IPS DF 6.9 (cell line): ENCODE data around the gene ENGASE.

ENCODE experiments used
- DNase-seq: peaks from one replicate; pipeline ENCODE4 v3.0.0-alpha.2; 2013; ENCODE audit warnings: low read depth, low spot score
- H3K27ac ChIP-seq: one replicate; pipeline ENCODE4 v1.5.1; 2013; ENCODE audit warnings: low read length, control low read depth
- H3K27me3 ChIP-seq: 2 replicates; pipeline ENCODE4 v1.6.1; 2013; ENCODE audit warnings: mild to moderate bottlenecking, low read length; ENCODE audit not compliant: control insufficient read depth, insufficient read depth
- H3K36me3 ChIP-seq: 2 replicates; pipeline ENCODE4 v1.6.1; 2013; ENCODE audit warnings: low read length; ENCODE audit not compliant: control insufficient read depth, insufficient read depth
- H3K4me1 ChIP-seq: 2 replicates; pipeline ENCODE4 v1.6.1; 2013; ENCODE audit warnings: low read length; ENCODE audit not compliant: control insufficient read depth, insufficient read depth
- H3K4me3 ChIP-seq: 2 replicates; pipeline ENCODE4 v1.5.1; 2013; ENCODE audit warnings: mild to moderate bottlenecking, low read length
- H3K9me3 ChIP-seq: 2 replicates; pipeline ENCODE4 v1.6.1; 2013; ENCODE audit warnings: low read length, inconsistent platforms; ENCODE audit not compliant: control insufficient read depth, insufficient read depth
- WGBS: extraction: QIAGEN DNeasy Blood & Tissue Kit; methylation state at CpG from one replicate; pipeline ENCODE4 v1.1.7; 2013; ENCODE audit warnings: mixed read lengths, missing lambda C conversion rate; ENCODE audit not compliant: insufficient read length, insufficient coverage; 5-methylcytosine and 5-hydroxymethylcytosine counted together

Gene ENGASE

DNA sequence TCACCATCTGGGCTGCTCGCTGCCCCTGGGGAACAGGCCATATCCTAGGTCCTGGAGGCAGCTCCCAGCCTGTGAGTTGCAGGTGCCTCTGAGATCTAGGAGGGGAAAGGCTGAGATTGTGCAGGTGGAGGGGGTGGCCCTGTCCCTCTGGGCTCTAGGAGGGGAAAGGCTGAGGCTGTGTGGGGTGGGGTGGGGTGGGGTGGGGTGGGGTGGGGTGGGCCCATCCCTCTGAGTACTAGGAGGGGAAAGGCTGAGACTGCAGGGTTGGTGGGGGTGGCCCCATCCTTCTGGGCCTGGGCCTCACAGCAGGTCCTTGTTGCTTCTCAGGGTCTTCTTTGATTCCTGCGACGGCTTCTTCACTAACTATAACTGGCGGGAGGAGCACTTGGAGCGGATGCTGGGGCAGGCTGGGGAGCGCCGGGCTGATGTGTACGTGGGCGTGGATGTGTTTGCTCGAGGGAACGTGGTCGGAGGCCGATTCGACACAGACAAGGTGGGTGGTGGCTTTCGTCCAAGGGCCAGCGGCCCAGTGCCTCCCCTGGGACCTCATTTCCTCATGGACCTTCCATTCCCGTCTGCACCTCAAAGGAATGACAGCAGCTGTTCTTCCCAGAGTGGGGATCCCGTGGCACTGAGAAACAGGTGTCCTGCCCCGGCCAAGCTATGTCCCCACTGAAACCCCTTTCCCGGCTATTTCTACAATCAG, 7.1 kb downstream of the ENGASE start:
- DNase-seq = no peak
- Histone ChIP-seq H3K27ac (no peak overlapping the region), H3K4me3 (no peak overlapping the region), H3K9me3 (no peaks in the 10 kb centered on the region), H3K36me3 (peaks cover 26% of the 10 kb centered on the region), H3K27me3 (no peaks in the 10 kb centered on the region), H3K4me1 (no peaks in the 10 kb centered on the region)
- WGBS = no CpG with 5 or more reads among the region's 20 CpGs

DNA sequence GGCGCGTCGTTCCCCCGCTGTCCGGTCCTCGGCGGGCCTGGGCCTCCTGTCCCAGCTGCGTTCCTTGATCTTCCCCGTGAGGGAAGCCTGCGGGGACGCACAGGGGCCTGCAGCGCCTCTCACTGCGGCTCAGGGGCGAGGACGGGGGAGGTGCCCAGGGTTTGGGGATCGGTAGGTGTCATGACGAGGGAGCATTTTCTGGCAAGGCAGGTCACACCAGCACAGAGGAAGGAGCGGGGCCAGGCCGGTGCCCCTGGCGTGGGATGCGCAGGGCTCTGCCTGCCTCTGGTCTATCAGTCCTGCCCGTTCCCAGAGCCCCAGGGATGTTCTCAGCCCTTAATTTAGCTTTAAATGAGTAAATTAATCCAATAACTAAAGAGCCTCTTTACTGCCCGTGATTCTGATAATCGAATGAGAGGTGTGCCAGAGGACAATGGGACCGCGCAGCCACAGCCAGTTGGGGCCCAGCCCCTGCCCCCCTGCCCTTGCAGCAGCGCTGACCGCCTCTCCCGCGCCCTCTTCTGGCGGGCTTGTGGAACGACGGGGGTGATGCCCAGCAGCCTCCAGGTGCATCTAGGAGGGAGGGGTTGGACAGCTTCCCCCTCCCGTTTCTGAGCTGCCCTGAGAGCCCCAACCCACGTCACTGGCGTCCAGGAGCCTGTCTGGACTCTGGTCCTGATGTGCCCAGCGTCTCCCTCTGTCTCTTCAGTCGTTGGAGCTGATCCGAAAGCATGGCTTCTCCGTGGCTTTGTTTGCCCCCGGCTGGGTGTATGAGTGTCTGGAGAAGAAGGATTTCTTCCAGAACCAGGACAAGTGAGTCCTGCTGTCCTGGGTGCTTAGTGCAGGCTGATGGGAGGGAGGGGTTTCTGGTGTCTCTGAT, 7.9 kb downstream of the ENGASE start:
- Histone ChIP-seq H3K4me1 (no peaks in the 10 kb centered on the region), H3K9me3 (no peaks in the 10 kb centered on the region), H3K27me3 (no peaks in the 10 kb centered on the region), H3K27ac (no peak overlapping the region), H3K4me3 (no peak overlapping the region), H3K36me3 (peaks cover 26% of the 10 kb centered on the region)
- WGBS = no CpG with 5 or more reads among the region's 41 CpGs
- peak; percentile 35 for DNase-seq

DNA sequence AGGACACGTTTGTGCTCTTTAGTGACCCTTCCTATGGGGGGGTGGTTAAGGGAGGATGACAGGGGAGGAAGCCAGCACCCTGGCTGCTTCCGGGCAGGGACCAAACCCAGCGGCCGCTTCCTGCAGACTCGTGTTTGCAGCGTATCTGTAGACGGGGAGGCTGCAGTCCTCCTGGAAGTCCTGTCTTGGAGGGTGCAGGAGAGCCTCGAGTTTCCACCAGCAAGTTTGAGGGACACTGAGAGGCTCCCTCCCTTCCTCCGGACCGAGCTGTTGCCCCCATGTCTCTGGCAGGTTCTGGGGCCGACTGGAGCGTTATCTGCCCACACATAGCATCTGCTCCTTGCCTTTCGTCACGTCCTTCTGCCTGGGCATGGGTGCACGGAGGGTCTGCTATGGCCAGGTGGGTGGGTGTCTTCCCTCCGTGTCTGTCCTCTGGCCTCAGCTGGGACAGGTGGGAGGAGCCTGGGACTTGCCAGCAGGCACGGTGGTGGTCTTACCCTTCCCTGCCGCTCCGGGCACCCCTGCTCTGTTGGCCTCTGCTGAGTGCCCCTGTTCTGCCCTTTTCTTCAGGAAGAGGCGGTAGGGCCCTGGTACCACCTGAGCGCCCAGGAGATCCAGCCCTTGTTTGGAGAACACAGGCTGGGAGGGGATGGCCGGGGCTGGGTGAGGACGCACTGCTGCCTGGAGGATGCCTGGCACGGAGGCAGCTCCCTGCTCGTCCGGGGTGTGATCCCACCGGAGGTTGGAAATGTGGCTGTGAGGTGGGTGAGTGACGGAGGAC, 8.8 kb downstream of the ENGASE start:
- peaks cover 26% of the 10 kb centered on the region for H3K36me3 ChIP-seq
- DNase-seq = no peak
- WGBS = no CpG with 5 or more reads among the region's 28 CpGs

DNA sequence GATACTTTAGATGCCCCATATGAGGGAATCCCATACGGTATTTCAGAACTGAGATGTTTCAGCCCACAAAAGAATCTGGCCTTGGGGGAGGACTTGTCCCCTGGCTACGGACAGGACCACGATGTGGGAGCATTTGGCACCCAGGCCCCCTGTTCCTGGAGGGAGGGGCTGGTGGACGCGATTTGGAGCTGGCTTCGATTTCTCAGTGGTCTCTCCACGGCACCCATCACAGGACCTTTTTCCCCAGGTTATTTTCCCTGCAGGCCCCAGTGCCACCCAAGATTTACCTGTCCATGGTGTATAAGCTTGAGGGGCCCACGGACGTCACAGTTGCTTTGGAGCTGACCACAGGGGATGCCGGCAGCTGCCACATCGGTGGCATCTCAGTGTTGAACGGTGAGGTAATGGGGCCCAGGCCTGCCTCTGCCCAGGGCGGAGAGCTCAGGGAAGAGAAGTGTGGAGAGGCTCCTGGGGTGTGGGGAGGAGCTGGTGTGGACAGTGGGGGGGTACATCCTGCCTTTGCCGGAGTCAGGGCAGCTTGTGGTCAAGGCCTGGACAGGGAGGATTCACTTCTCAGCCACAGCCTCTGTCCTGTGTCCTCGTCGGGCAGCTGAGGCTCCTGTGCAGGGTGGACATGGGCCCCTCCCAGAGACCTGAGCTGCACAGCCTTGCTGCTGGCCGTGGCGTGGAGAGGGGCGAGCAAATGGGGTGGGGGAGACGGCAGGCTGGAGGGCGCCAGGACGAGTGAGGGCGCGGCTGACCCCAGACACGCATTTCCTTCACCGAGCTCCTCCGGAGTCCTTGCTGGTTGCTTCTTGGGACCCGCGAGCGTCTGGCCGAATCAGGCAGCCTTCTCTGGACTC, 9.9 kb downstream of the ENGASE start:
- H3K9me3 ChIP-seq = no peaks in the 10 kb centered on the region
- no CpG with 5 or more reads among the region's 31 CpGs for WGBS
- no peaks in the 10 kb centered on the region for H3K27me3 ChIP-seq
- H3K4me1 ChIP-seq = no peaks in the 10 kb centered on the region
- no peak overlapping the region for H3K27ac ChIP-seq
- no peak for DNase-seq
- H3K36me3 ChIP-seq = peaks cover 26% of the 10 kb centered on the region
- no peak overlapping the region for H3K4me3 ChIP-seq

More for the DNA sequence above, 8.8 kb downstream of the ENGASE start:
- Histone ChIP-seq H3K27ac (no peak overlapping the region), H3K9me3 (no peaks in the 10 kb centered on the region), H3K4me1 (no peaks in the 10 kb centered on the region), H3K4me3 (no peak overlapping the region), H3K27me3 (no peaks in the 10 kb centered on the region)

- peaks cover 20% of the 10 kb centered on the region for H3K36me3 ChIP-seq
- whole genome bisulfite sequencing = no CpG with 5 or more reads among the region's 30 CpGs
Measured at GRCh38 chr17:79085154-79085920, 10.7 kb downstream of the ENGASE start.

GRCh38 chr17:79085921-79086551, 11.4 kb downstream of the ENGASE start:
- H3K9me3 ChIP-seq = no peaks in the 10 kb centered on the region
- WGBS = no CpG with 5 or more reads among the region's 28 CpGs
- H3K27ac ChIP-seq = no peak overlapping the region
- no peaks in the 10 kb centered on the region for H3K27me3 ChIP-seq
- no peaks in the 10 kb centered on the region for H3K4me1 ChIP-seq
- DNase-seq = no peak
- H3K36me3 ChIP-seq = peaks cover 16% of the 10 kb centered on the region; the same call in 1 of the 2 replicates
- H3K4me3 ChIP-seq = no peak overlapping the region

More at GRCh38 chr17:79085154-79085920, 10.7 kb downstream of the ENGASE start:
- H3K27me3 ChIP-seq = no peaks in the 10 kb centered on the region
- H3K27ac ChIP-seq = no peak overlapping the region
- H3K4me3 ChIP-seq = no peak overlapping the region
- DNase-seq = no peak
- no peaks in the 10 kb centered on the region for H3K9me3 ChIP-seq
- no peaks in the 10 kb centered on the region for H3K4me1 ChIP-seq

DNA sequence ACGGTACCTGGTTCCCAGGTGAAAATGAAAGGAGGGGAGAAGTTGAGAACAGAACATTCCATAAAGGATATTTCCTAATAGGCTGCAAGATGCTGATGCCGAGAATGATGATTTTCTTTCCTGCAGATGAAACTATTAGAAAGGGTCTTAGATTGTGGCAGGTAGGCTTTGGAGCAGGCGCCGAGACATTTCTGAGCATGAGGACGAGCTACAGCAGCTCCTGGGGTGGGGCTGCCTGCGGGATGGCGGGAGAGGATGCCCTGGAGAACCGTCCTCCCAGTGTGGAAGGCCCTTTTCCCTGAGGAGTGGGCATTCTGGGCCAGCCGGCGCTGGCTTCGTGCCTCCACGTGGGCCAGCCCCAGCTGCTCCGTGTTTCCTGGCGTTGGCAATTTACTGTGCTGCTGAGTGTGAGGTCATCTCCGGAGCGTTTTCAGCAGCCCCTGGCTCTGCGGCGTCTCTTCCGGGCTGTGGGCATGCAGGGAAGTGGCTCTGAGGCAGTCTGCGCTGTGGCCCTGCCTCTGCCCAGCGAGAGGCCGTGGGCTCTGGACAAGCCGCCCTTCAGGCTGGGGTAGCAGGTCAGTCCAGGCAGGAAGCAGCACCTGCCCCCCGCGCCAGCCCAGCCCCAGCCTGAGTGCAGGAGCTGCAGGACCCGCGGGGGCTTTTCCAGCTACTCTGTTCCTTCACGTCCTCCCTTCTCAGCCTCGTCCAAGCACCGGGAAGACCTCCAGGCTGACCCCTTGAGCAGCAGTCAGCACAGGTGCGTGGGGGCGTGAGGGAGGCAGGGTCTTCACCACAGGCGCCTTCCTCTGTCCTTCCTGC, 12.2 kb downstream of the ENGASE start:
- DNase-seq = no peak
- no CpG with 5 or more reads among the region's 33 CpGs for WGBS
- H3K9me3 ChIP-seq = no peaks in the 10 kb centered on the region
- no peaks in the 10 kb centered on the region for H3K27me3 ChIP-seq
- no peak overlapping the region for H3K4me3 ChIP-seq
- H3K27ac ChIP-seq = no peak overlapping the region
- H3K4me1 ChIP-seq = no peaks in the 10 kb centered on the region
- peaks cover 15% of the 10 kb centered on the region; the same call in 1 of the 2 replicates for H3K36me3 ChIP-seq

DNA sequence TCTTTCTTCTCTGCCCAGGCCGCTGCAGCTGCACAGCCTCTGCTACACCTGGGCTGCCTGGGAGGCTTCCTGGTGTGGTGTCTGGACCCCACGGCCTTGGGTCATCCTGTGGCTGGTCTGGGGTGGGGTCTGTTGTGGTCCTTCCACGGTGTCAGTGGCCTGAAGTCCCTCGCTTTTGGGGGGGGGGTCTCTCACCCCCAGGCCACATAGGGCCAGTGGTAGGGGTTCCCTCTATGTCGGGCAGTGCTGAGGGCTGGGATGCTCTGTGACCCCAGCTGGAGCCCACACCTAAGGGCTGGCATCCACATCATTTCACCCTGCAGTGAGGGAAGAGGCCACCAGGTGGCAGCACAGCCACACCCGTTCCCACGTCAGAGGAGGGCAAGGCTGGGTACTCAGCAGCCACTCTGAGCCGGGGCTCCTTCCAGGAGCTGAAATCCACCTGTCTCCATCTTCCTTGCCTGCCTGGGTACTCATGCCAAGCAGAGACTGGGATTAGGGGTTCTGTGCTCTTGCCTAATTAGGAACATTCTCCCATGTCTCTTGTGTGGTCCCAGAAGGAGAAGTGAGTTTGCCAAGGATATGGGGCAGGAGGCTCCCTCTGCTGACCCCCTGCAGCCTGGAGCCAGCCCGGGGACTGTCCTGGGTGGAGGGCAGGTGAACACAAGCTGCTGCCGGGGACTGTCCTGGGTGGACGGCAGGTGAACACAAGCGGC, 13.0 kb downstream of the ENGASE start:
- WGBS = no CpG with 5 or more reads among the region's 12 CpGs
- H3K27me3 ChIP-seq = no peaks in the 10 kb centered on the region
- peaks cover 10% of the 10 kb centered on the region; the same call in 1 of the 2 replicates for H3K36me3 ChIP-seq
- no peak overlapping the region for H3K4me3 ChIP-seq
- peak; percentile 55 for DNase-seq
- H3K4me1 ChIP-seq = no peaks in the 10 kb centered on the region
- H3K27ac ChIP-seq = no peak overlapping the region
- no peaks in the 10 kb centered on the region for H3K9me3 ChIP-seq
